ENCODE results near the gene MRPS22.

- TF ChIP-seq POLR2A (IDR thresholded peaks at IDR 0.05) = no peak
- TF ChIP-seq, protein P1, sequence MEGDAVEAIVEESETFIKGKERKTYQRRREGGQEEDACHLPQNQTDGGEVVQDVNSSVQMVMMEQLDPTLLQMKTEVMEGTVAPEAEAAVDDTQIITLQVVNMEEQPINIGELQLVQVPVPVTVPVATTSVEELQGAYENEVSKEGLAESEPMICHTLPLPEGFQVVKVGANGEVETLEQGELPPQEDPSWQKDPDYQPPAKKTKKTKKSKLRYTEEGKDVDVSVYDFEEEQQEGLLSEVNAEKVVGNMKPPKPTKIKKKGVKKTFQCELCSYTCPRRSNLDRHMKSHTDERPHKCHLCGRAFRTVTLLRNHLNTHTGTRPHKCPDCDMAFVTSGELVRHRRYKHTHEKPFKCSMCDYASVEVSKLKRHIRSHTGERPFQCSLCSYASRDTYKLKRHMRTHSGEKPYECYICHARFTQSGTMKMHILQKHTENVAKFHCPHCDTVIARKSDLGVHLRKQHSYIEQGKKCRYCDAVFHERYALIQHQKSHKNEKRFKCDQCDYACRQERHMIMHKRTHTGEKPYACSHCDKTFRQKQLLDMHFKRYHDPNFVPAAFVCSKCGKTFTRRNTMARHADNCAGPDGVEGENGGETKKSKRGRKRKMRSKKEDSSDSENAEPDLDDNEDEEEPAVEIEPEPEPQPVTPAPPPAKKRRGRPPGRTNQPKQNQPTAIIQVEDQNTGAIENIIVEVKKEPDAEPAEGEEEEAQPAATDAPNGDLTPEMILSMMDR (IDR thresholded peaks at IDR 0.05) = peak; percentile 96 to 99 (median 98)
Measured at GRCh38 chr3:139329364-139329850, 14.4 kb upstream of the MRPS22 start.

Data from thyroid gland (tissue), 4 donors.